GDM1 (cell line): Measurements from ENCODE around the gene NAV3.

Experiments used
- DNase-seq: peaks from one replicate; lab custom pipeline; 2025; lab: John Stamatoyannopoulos, UW

The NAV3 gene, protein sequence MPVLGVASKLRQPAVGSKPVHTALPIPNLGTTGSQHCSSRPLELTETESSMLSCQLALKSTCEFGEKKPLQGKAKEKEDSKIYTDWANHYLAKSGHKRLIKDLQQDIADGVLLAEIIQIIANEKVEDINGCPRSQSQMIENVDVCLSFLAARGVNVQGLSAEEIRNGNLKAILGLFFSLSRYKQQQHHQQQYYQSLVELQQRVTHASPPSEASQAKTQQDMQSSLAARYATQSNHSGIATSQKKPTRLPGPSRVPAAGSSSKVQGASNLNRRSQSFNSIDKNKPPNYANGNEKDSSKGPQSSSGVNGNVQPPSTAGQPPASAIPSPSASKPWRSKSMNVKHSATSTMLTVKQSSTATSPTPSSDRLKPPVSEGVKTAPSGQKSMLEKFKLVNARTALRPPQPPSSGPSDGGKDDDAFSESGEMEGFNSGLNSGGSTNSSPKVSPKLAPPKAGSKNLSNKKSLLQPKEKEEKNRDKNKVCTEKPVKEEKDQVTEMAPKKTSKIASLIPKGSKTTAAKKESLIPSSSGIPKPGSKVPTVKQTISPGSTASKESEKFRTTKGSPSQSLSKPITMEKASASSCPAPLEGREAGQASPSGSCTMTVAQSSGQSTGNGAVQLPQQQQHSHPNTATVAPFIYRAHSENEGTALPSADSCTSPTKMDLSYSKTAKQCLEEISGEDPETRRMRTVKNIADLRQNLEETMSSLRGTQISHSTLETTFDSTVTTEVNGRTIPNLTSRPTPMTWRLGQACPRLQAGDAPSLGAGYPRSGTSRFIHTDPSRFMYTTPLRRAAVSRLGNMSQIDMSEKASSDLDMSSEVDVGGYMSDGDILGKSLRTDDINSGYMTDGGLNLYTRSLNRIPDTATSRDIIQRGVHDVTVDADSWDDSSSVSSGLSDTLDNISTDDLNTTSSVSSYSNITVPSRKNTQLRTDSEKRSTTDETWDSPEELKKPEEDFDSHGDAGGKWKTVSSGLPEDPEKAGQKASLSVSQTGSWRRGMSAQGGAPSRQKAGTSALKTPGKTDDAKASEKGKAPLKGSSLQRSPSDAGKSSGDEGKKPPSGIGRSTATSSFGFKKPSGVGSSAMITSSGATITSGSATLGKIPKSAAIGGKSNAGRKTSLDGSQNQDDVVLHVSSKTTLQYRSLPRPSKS (N-terminal part only)

DNA sequence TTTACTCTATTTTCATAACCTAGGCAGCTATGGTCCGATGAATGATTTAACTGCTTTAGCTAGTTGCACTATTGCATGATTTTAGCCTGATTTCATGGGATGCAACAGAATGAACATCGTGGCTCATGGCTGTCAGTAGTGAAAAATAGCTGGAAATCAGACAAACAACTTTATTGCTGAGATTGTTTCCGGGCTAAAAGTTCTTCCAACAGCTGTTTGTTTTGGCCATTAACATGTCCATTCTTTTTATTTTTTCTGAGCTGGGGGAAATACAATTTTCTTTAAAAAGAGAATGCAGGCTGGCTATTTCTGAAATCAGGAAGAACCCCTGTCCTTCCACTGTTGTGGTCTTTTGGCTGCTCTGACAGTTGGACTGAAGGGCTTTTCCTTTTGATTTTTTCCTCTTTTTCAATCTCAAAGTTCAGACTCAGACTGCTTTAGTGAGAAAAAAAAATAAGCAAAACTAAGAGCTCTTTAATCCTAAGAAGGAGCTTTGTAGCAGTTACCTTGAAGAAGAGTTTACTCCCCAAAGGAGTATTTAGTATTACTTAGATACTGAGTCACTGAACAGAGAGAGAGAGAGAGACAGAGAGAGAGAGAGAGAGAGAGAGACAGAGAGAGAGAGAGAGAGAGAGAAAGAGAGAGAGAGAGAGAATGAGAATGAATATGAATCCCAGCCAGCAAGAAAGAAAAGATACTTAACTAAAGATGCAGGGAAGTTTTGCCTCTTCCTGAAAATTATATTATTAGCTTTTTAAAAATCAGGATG is at the start of gene NAV3:
NAV3 (plus strand) TSS at position 312 of the 769 bp plus-strand sequence. CDS start 568 bp downstream, outside the sequence.
- no peak for DNase-seq

DNA sequence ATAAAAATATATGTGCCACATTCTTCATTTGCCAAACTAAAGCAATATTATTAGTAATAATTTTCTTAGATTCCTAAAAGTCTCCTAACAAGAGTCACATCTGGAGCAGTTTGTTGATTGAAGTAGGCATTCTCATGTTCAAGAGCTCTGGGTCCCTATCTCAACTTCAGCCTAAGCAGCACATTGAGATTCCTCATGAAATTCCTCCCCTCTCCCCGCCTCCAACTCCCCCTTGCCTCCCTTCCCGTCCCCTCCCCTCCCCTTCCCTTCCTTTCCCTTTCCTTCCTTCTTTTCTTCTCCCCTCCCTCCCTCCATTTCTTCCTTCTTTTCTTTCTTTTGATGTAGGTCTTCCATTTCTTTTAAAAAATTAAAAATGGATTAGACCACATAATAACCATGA is 48.7 kb upstream of the NAV3 start:
- no peak for DNase-seq

DNA sequence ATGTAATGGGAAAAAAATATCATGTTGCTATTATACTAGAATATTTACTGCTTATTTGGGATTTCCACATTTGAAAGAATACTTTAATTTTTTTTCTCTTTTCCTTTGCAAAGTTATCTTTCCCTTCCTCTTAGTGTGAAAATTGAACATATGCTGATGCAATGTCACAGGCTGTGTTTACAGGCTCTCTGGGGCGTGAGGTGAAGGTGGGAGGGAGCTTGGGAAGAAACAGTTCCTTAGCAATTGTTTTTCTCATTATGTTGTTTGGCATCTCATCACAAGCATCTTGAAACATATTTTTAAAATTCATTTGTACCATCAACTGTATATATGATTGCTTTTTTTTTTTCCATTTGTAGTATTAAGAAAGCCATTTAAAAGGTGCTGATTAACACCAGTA is 47.9 kb upstream of the NAV3 start:
- no peak for DNase-seq

DNA sequence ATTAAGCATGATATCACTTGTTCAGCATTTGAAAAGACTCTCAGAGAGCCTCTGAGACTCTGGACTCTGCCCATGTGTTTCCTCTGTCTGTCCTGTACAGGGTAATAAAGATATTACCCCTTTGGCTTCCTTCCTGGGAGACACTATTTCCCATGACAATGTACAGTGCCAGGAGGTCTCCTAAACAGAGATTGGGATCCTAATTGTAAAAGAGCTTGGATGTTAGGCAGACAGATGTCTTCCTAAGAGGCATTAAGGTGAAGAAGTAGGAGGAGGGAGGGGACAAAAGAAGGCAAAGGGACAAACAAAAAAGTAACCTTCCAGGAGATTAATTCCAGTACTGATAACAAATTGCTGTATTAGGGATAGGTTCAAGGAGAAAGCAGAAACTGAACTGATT is 45.5 kb upstream of the NAV3 start:
- no peak for DNase-seq

DNA sequence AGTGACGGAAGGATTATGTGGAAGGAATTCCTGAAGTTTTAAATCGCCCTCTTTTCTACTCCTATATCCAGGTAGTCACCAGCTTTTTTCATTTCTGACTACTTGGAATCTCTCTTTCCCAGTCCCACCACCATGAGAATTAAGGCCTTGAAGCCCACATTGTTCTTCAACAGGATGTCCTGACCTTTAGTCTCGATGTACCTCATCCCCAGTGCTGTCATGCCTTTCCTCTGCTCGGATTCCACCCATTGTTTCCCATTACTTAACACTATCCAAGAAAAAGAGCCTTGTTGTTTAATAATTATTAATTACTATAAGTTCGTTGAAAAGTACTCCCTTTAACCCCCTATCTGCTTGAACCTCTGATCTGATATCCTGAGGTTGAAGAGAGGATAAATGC is 44.0 kb upstream of the NAV3 start:
- no peak for DNase-seq

DNA sequence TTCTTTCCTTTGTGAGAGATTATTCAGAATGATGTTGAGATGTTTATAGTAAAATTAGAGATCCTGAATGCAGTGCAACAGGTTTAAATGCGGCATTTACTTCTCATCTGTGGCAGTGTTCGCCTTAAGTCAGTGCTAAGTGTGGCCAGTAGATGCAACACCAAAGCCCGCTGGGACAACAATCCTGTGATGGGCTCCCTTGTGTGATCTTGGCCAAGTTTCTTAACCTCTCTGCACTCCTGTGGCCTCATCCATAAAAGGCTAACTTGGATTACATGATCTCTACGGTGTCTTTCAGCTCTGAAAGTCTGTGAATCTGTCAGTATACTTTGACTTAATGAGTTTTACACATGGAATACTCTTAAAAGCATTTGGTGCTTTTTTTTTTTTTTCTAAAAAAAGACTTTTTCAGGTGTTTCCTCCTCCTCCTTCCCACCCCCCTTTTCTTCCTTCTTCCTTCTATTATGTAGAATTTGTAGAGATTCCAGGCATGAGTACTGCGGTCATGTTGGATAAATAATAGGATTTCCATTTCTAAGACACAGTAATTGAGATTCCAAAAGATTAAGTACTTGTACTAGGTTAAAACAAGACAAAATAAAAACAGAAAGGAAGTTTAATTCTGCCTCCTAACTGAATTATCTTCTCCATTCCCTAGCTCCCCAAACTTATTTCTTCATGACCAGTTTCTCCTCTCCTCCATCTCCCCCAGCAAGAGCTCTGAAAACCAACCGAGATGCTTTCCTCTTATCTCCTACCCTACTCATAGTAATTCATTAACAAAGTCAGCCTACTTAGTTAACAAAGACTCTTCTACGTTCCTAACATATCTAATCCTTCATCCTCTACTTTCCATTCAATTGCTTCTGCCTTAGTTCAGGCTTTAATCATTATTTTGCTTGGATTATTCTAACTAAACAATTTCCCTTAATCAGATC is 42.2 kb upstream of the NAV3 start:
- no peak for DNase-seq

DNA sequence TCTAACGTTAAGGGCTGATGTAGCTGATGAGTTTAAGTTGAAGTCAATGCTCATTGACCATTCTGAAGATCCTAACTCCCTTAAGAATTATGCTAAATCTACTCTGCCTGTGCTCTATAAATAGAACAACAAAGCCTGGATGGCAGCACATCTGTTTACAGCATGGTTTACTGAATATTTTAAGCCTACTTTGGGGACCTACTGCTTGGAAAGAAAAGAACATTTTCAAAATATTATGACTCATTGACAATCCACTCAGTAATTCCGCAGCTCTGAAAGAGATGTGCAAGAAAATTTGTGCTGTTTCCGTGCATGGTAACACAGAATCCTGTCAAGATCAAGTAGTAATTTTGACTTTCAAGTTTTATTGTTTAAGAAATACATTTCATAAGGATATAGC is 35.0 kb upstream of the NAV3 start:
- DNase-seq: no peak

DNA sequence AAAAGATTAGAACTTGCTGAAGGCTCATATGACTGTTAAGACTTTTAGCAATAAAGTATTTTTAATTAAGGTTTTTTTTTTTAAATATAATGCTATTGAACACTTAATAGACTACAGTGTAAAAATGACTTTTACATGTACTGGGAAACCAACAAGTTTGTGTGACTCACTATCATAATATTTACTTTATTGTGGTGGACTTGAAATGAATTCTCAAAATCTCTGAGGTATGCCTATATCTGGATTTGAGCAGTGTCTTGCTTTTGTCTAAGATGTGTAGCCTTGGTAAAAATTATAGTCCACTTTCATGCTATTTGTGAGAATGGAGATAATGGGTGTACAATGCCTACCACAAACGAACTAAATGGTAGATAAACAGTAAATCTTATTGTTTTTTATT is 33.9 kb upstream of the NAV3 start:
- no peak for DNase-seq

DNA sequence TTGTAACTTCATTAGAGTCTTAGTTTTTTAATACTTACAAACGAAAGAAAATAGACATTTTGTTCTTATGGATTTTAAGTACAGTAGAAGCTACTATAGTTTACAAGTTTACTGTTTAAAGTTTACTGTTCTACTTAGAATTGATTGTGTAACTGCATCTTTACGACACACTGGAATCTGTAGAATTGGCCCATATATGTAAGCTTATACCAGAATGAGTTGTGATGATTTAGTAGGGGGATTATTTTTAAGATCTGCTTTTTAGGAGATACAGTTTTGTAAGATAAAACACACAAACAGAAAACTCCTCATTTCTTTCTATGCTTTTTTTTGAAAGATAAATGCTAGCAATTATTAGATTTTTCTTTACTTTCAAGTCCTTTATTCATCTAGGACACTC is 30.2 kb upstream of the NAV3 start:
- no peak for DNase-seq

DNA sequence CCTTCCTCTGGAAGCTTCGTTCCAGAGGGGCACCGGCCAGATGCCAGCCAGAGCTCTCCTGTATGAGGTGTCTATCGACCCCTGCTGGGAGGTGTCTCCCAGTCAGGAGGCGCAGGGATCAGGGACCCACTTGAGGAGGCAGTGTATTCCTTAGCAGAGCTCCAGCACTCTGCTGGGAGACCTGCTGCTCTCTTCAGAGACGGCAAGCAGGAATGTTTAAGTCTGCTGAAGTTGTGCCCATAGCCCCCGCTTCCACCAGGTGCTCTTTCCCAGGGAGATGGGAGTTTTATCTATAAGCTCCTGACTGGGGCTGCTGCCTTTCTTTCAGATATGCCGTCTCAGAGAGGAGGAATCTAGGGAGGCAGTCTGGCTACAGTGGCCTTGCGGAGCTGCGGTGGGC is 22.2 kb upstream of the NAV3 start:
- DNase-seq: no peak

DNA sequence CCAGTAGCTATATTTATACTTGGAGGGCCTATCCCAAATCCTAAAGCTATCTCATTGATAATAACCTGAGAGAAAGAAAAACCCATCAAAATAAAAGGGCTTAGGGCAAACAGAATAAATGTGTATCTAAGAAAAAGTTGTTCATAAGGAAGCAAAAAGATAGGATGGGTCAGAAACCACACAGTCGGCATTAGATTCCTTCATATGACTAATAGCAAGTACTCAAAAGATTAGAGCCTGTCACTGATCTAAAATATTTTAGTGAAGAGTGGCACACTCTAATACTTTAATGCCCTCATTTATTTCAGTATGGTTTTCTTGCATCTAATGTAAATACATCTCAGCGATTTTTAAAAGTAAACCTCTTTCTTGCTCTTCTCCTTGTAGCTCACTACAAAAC is 17.1 kb upstream of the NAV3 start:
- no peak for DNase-seq

DNA sequence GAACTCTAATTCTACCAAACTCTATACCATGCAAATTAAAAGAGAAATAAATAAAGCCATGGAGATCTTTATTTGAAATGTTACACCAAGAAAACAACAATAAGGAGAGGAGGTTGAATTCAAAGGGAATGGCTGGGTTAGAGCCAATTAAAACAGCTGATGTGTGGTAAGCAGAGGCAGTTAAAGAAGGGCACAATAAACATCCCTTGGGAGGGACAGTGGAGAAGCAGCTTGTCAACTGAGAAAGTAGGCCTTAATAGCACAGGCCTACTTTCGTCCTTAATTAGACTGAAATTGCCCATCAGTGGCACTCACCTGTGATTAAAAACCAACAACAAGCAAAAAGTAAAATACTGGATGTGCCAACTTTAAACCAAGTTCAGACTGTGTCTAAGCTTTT is 16.3 kb upstream of the NAV3 start:
- DNase-seq: no peak

DNA sequence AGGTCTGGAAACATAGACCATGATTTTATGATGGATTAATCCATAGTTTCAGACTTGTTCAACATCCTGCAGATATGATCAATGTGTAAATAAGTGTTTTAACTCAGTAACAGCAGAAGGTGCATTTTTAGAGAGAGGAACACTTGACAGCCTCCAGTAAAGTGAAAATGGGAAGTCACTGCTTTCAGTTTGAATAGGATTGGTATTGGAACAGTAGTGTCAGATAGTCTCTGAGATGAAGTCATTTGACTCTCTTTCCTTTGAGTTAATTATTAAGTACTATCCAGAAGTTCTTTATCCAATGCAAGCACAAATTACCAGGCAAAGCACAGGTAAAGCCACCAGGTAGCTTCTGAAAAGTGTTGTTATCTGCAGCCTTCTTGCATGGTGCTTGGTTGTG is 14.5 kb upstream of the NAV3 start:
- no peak for DNase-seq

DNA sequence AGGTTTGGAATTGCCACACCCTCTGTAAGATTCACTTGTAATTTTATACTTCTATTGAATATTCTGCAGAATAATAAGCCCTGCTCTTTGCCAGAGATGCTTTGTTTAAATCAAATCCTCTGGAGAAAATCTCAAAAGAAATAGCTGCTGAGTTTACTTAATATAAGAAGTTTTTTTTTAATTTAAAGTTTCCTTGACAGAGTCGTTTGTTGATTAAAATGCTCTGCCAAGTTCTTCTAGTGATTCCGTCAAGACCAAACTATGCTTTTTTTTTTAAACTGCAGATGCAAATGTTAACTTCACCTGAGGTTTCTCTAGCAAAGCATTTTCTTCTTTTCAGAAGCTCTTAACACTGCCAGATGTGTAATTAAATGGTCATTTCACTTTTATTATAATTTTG is 13.4 kb upstream of the NAV3 start:
- no peak for DNase-seq

DNA sequence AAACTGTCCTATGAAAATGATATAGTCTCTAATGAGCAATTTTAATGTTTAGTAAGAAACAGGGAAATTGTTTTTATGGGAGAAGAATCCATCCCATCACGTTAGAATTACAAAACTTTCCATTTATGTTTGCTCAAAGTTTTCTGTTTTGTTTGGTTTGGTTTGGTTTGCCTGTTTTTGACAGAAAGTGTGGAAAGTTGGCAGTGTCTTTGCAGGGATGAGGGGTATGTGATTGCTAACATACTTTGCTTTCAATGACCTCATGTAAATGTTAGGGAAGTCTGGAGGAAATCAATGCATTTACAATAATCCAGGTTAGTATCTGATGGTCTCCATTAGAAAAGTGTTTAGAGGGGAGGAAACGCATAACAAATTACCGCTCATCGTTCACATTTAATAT is 12.3 kb upstream of the NAV3 start:
- DNase-seq: no peak

DNA sequence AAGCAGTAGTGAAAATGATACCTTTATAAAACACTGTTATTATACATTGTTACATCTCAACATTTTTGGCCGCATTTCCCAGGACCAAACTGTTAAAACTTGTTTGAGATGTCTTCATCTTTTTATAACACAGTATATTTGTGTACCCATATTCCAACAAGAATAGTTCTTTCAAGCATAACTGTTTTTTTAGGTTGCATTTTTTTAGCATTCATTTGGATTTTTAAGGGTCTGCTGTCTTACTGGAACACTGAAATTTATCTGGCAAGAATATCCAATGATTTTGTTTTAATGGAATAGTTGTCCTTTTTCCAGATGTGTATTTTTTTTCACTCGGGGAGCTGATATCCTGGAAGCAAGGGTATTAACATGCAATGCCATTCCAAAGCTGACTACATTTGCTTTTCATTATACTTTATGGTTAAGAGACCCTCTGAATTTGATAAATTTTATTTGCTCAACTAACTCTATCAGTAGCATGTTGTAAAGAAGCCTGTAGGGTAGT is 8.9 kb upstream of the NAV3 start:
- DNase-seq: no peak

DNA sequence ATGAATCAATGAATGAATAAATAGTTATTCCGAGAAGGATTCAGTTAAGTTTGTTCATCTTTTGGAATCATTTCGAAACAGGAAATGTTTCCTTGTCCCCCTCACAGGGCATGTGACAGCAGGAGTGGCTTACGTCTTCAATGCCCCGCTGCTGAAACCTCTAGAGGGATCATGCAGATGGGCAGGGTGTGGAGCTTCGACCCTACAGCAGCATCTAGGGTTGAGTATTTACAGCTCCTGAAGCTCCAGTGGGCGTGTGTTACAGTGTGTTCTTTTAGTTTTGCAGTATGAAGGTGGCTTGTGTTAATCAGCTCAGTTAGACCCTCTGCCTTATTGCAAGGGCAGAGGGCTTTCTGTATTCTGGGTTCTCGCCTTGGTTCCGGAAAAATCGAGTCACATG is 2.6 kb downstream of the NAV3 start:
- no peak for DNase-seq

DNA sequence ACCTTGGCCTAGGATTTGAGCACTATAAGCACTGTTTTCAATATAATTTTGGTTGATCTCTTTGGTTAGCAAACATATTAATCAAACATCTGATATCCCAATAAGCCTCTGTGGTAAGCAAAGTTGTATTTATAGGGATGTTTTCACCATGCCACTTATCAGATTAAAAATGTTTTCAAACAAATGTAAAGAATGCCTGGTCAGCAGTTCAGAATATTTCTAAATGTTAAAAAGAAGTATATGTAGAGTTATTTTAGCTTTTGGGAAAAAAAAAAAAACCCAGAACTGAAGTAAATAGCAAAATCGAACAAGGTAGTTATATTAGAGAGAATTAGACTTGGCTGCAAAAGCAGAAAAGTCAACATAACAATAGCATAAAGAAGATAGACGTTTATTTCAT is 3.9 kb downstream of the NAV3 start:
- DNase-seq: no peak

DNA sequence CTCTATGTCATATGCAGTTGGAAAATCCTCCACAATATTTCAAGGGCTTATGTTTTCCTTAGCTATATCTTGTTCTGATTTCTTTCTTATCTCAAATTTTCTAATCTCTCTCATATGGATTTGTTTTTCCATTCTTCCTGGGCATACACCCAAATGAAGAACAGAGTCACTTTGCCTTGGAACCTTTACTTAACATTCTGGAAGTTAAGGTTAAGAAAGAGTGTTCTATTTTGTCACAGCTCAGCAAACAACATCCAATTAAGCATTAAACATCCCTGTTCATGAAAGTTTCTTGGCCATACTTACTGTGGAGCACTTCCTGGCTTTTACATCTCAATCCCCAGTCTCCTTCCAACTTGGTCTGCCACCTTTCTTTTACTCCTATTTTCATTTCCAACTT is 5.3 kb downstream of the NAV3 start:
- no peak for DNase-seq

DNA sequence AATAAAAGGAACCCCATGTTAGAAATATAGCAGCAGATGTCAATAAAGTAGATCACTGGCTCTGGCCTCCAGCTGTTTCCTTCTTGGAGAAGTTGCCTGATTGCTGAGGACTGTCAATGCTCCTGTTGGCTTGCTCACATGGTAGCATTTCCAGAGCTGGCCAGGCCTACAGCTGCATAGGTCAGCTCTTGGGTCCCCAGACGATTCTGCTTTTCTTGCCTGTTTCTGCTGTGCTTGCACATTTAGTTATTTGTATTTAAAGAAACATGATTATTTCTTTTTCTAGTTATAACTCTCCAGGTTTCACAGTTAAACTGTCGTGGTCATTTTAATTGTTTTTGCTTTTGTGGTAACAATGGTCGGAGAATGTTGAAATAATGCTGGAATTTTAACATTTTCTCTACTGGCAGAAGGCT is 7.2 kb downstream of the NAV3 start:
- DNase-seq: no peak

DNA sequence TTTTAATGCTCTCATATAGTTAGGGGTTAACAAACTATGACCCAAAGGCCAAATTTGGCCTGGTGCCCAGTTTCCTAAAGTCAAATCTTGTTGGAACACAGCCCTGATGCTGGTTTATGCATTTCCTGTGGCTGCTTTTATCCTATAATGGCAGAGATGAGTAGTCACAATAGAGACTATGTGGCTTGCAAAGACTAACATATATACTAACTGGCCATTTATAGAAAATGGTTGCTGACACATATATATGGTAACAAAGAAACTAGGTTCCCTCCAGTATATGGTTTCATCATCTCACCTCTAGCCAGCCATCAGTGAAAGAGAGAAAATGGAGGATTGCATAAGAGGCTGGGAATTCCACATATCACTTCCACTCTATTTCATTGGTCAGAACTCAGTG is 10.8 kb downstream of the NAV3 start:
- DNase-seq: no peak
